T follicular helper cell (primary cell): ENCODE results near the gene KRT81.
"Not testable (repeated sequence)": the region's sequence is repeated elsewhere in the genome, so short reads cannot be mapped to it uniquely, and the experiment has no call there.

Experiments used
- DNase-seq: peaks from one replicate; pipeline ENCODE4 v3.0.0-alpha.2; 2020; ENCODE audit warnings: low read depth

KRT81 gene

GRCh38 chr12:52241205-52241842, 50.0 kb downstream of the KRT81 start:
- no peak for DNase-seq

GRCh38 chr12:52240247-52240646, 51.1 kb downstream of the KRT81 start:
- not testable (repeated sequence) for DNase-seq

GRCh38 chr12:52239767-52240166, 51.6 kb downstream of the KRT81 start:
- no peak for DNase-seq

DNA sequence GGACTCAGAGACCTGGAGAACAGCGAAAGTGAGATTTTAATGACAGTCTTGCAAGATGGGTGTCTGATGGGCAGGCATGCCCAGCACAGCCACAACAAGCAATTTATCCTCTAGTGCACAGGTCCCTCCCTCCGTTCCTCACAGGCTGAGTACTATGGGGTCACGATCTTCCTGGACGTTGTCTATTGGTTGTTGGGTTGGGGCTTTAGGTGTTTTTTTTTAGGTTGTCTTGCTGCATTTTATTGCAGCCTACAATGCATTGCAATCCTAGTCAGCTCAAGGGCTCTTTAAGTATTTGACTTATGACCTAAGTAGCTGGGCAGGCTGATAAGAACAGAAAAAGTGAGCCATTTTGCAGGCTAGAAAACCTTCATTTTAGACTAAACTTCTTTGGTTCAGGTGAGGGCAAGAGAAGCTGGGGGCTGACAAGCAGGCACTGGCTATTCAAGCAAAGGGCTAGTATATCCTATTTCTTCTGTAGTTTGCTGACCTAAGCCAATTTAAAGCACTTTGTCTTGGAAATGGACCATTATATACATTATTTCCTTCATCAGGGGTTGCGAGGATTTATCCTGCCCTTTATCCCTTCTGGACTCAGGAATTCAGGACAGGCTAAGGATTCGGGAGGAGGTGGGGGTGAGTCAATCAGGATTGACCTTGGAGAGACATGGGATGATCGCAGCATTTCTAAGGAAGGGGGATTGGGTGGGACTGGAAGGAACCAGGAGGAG, 52.3 kb downstream of the KRT81 start:
- no peak for DNase-seq

DNA sequence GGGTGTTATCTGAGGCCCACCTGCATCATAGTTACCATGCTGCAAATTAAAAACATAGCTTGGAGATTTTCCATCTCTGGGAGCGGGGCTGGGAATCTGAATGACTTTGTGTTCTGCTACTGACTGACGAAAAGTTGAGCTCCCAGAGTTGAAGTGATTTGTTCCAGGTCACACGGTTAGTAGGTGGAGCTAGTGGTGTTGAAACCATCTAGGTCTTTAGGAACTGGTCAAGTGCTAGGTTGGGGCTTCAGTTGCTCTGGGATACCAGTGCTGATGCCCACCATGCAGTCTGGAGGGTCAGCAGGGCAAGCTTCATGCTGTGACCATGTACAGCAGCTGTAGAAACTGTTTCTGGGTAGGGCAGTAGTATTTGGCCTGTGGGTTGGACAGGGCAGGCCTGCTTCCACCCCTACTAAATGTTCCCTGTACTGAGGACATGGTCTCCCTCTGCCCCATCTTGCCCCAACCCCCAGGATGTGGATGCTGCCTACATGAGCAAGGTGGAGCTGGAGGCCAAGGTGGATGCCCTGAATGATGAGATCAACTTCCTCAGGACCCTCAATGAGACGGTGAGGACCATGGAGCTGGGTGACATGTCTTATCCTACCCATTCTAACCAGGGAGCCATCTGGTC, 53.0 kb downstream of the KRT81 start:
- DNase-seq: no peak

- DNase-seq: no peak
Observed at GRCh38 chr12:52236386-52237050, 54.8 kb downstream of the KRT81 start.
